ENCODE measurements around the gene BRF1.
A peak's percentile ranks its signal among the peaks of the same experiment; 100 is the strongest.
"Not testable (repeated sequence)": the region's sequence is repeated elsewhere in the genome, so short reads cannot be mapped to it uniquely, and the experiment has no call there.

Gene BRF1

DNA sequence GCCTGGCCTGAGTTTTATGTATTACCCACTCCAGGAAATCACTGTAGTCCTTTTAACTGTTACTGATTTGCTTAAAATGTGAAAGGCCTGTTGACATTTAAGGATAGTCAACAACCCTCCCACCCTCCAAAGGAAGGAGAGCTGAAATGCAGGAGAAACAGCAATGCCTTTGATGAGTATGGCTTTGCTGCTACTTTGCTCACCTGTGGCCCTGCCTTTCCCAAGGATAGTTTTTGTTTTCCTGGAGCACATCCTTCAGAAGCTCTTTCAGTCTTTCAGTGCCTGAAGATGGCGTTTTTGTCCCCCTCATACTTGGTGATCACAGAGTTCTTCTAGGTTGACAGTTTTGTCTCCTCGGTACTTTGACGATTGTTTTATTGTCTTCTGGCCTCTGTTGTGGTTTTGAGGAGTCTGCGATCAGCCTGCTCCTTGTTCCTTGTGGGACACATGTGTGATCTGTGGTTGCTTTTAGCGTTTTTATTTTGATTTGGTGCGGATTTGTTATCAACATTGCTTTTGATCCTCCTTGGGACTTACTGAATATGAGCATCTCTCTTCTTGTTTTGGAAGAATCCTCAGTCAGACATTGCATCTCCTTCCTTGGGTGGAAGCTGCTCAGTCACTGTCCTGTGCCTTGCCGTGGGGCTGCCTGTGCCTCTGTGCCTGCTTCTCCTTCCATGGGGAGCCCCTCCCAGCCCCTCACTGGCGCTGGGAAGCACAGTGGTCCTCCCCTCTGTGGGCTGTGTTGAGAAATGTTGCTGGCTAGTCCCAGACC is 31.0 kb upstream of the BRF1 start:
- DNase-seq = no peak

DNA sequence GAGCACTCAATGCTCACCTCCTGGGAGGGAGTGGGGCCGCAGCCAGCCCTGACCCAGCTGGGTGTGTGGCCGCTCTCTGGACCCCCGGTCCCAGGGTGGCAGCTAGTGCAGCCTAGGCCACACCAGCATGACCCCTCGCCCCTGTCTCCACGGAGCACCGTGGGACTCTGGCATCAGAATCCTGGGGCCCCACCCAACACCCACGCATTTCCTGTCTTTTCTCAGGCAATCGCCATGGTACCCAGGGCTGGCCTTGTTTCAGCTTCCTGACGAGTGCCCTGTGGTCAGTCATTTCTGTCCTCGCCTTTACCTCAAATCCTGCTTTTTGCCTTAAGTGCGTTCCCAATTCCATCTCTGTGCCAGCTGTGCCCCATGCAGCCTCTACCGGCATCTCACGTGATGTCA is 29.7 kb upstream of the BRF1 start:
- DNase-seq = no peak

DNA sequence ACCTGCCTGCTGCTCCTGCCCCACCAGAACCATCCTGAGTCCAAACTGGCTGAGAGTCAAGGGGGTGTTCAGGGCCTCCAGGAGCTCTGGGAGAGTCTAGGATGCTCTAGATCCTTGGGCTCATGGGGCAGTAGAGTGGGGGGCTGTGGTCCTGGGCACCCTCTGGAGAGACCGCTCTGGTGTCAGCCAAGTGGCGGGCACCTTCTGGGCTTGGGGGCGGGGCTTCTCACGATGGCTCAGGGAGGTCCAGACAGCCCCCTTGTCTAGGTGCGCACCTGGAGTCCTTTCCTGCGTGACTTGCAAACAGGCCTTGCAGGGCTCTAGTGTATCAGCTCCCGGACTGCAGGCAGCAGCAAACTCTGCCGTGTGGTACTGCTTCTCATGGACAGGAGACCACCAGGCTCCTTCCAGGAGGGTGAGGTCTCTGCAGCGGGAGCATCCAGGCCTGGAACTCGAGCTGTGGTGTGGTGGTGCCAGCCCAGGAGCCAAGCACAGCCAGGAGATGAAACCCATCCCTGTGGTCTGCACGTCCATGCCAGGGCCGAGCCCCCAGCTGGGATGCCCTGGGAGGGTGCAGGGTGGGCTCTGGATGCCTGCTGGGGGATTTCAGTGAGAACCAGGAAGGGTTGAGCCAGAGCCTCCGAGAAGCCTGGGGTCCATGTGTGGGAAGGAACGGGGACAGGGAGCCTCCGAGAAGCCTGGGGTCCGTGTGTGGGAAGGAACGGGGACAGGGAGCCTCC is 28.8 kb upstream of the BRF1 start:
- no peak for DNase-seq

GRCh38 chr14:105328678-105329390 is 28.0 kb upstream of the BRF1 start:
- DNase-seq = no peak

- no peak for DNase-seq
Observed at GRCh38 chr14:105328070-105328677, 27.4 kb upstream of the BRF1 start.

- not testable (repeated sequence) for DNase-seq
Observed at GRCh38 chr14:105327695-105328045, 26.9 kb upstream of the BRF1 start.

DNA sequence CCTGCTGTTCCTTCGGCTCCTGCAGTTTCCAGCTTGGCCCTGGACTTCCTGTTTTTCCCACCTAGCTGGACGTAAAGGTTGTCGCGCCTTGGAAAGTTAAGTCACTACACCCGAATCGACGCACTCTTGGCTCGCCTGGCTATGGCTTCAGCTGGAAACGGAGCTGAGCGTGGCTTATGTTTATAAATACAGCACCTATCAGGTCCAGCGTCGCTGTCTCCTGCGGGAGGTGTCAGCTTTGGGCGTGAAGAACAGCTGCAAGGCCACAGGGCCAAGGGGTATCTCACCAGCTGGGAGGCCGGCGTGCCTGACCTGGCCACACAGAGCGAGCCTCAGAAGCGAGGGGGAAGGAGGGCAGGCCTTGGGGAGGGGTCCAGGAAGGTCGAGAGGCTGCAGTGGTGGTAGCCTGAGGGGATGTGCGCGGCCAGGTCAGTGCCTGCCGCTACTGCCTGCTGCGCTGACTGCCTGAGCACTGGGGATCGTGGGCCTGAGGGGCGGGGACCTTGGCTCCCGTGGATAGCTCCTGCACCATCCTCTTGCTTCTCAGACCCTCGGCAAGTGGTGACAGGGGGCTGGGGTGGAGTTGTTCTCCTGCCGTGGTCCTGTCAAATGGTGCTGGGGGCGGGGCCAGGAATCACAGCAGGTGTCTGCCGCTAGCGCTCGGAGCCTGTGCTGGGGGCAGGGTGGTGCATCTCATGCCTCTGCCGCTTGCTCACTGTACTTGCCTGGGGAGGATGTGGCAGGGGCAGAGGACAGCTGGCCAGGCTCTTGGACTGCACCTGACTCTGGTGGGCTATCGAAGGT is 26.3 kb upstream of the BRF1 start:
- peak in 2 of 3 experiments; percentile 18 to 37 for DNase-seq

DNA sequence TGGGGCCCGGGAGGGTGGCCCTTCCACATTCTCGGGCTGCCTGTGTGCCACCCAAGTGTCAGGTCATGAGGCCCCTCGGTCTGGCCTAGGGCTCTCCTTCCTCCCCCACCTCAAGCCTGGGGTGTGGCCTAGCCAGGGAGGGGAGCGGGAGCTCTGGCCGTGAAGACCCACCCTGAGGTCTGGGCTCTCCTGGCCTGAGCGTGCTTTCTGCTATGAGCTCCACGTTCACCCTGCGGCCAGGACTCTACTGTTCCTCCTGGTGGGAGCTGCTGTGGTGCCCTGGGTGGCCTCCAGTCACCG is 25.7 kb upstream of the BRF1 start:
- no peak for DNase-seq

- no peak for DNase-seq
Observed at GRCh38 chr14:105325716-105326567, 25.1 kb upstream of the BRF1 start.

GRCh38 chr14:105325303-105325702 is 24.5 kb upstream of the BRF1 start:
- DNase-seq = no peak

- no peak for DNase-seq
Observed at GRCh38 chr14:105324871-105325270, 24.1 kb upstream of the BRF1 start.

- peak in 2 of 3 experiments; percentile 41 to 44 for DNase-seq
Observed at GRCh38 chr14:105324080-105324778, 23.4 kb upstream of the BRF1 start.

DNA sequence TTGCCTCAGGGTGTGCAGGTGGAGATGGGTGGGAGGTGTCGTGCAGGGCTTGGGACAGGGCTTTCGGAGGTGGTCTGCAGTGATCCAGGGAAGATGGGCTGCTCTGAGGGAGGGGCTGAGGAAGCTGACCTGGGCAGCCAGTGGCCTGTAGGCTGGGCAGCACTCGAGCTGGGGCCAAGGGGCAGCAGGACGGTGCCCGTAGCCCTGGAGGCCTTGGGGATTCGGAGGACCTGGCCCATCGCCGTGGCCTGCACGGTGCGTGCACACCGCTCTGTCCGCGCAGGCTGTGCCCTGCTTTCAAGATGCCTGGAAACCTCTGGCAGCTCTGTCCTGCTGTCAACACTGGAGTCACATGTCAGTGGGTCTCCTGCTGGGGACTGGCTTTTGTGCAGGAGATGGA is 22.9 kb upstream of the BRF1 start:
- no peak for DNase-seq

DNA sequence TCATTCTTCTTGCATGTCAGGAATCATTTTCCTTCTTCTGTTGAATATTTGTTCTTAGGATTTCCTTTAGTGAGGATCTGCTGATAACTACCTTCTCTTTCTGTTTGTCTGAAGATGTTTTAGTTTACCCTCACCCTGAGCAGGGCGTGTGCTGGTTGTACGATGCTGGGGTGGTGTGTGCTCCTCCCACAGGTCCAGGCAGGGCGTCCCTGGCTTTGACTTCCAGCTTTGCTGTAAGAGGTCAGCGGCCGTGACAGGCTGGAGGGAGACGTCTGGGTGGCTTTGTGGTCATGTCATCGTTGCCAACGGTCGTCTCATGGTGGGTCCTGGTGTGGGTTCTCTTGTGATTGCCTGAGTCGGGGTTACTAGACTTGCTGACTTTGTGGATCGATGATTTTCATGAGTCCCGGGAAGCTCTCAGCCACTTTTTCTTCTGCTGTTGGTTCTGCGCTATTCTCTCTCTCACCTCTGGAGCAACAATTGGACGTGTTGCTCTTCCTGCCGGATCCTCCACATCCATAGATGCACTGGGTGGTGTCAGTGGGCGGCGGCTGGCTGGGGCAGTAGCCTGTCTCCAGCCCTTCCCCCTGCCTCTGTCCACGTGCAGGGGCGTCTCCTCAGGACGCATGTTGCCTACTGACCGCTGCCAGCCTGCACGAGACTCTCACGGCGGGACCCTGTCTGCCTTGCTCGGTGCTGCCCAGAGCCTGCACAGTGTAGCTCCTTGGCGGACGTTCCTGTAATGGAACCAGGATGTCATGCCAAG is 22.2 kb upstream of the BRF1 start:
- DNase-seq = no peak

DNA sequence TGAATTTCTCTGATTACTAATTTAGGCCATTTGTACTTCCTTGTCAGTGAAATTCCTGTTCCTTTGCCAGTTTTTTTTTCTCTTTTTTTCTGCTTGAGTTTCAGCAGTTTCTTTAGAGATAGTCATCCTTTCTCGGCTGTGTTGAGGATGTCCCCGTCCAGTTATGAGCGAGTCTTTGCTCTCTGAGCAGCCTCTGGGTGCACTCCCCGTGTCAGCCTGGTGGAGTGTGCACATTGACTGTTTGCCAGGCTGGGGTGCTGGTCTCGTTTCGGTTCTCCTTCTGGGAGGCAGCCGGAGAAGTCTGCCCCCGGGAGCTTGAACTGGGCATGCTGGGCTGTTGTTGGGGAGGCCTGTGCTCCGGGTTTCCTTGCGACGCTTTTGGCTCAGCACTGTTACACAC is 16.7 kb upstream of the BRF1 start:
- no peak for DNase-seq

- no peak for DNase-seq
Observed at GRCh38 chr14:105316968-105317510, 16.2 kb upstream of the BRF1 start.

DNA sequence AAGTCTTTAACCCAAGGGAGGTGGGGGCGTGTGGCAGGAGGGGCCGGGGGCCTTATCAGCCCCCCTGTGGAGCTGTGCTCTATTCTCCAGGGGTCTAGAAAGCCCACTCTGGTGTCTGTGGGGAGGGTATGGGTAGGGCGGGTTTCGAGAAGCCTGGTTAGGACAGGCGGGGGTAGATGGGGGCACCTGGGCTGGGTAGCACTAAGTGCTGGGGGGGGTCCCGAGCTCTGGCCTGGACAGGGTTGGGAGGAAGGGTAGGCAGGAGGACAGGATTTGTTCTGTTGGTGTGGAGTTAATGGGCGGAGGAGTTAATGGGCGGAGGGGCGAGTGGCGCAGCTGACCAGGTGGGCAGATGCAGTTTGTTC is 15.8 kb upstream of the BRF1 start:
- DNase-seq = no peak

DNA sequence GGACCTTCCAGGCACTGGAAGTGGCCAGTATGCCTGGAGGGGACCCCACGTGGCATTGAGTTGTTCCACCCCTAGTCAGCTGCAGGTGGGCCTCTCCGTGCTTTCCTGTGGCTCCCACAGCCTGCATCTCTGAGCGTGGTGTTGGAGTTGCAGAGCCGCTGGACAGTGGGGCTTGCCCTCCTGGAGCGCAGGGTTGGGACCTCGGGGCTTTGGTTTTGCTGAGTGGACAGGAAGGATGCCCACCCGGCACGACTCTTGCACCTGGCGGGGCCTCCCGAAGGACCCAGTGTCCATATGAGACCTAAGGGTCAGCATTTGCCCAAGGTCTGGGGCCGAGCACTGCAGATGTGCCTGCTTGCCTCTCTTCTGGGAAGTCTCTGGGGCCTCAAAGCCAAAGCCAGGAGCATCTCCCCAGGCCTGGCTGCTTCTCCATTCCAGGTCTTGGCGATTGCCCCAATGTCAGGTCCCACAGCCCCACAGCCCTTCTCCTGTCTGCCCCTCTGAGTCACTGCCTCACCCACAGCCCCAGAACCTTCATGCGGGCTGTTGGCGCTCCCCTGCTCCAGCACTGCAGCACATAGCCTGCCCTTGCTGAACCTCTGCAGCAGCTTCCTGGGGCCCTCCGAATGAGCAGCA is 15.3 kb upstream of the BRF1 start:
- no peak for DNase-seq

DNA sequence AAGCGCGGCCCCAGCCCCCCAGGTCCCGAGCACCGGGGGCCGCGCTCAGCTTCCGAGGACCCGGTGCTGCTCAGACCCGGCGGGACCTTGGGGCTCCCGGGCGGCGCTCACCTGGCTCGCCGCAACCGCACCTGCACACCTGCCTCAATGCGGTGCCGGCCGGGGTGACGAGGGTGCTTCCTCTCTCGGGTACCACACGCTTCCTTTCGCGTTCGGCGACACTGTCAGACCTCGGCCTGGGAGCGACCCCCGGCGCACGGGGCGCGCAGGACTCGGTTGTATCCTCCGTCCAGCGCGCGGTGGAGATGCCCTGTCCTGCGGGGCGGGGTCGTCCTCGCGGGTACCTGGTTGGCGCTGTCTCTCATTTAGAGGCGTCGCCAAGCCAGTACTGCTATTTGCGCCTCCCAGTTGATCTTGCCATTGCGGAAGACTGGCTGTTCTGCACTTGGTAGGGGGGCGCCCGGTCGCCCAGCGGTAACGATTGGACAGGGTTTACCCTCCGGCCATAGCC is 14.5 kb upstream of the BRF1 start:
- DNase-seq = peak; percentile 58 to 71 (median 71)

Data from NCI-H1417 (cell line).